ACC112 (cell line): ENCODE results near the gene MT1X.
"Not testable (repeated sequence)": the region's sequence is repeated elsewhere in the genome, so short reads cannot be mapped to it uniquely, and the experiment has no call there.

ENCODE experiments used
- H2AFZ ChIP-seq: fragments of 200-600 bp; sonication (generic); one replicate; pipeline ENCODE4 v1.6.0; 2017; ENCODE audit warnings: antibody characterized with exemption, low read length; ENCODE audit not compliant: unreplicated experiment
- H3K27ac ChIP-seq: fragments of 200-600 bp; sonication (generic); 2 replicates; pipeline ENCODE4 v1.5.1; 2014; ENCODE audit warnings: low read depth, mild to moderate bottlenecking, antibody characterized with exemption, low read length, moderate library complexity
- H3K27me3 ChIP-seq: fragments of 200-600 bp; sonication (generic); 2 replicates; pipeline ENCODE4 v1.6.1; 2014; ENCODE audit warnings: mild to moderate bottlenecking, antibody characterized with exemption, low read length, moderate library complexity, mixed read lengths; ENCODE audit not compliant: insufficient read depth
- H3K36me3 ChIP-seq: fragments of 200-600 bp; sonication (generic); 2 replicates; pipeline ENCODE4 v1.6.1; 2016; ENCODE audit warnings: mild to moderate bottlenecking, antibody characterized with exemption, low read length, moderate library complexity, mixed read lengths; ENCODE audit not compliant: insufficient read depth
- H3K4me1 ChIP-seq: fragments of 200-600 bp; sonication (generic); one replicate; pipeline ENCODE4 v1.6.1; 2016; ENCODE audit warnings: low read length, mixed read lengths; ENCODE audit not compliant: insufficient read depth, unreplicated experiment, control insufficient read depth
- H3K4me3 ChIP-seq: fragments of 200-600 bp; sonication (generic); 2 replicates; pipeline ENCODE4 v1.5.1; 2014; ENCODE audit warnings: mild to moderate bottlenecking, low read depth, low read length
- H3K79me2 ChIP-seq: fragments of 200-600 bp; sonication (generic); one replicate; pipeline ENCODE4 v1.6.0; 2016; ENCODE audit warnings: low read length; ENCODE audit not compliant: control insufficient read depth, unreplicated experiment, insufficient read depth

The MT1X gene

GRCh38 chr16:56670620-56670934, 11.7 kb upstream of the MT1X start:
- Histone ChIP-seq H3K36me3 (no peaks in the 10 kb centered on the region), H3K79me2 (no peaks in the 10 kb centered on the region), H2AFZ (no peak overlapping the region), H3K27me3 (peaks cover 57% of the 10 kb centered on the region), H3K4me3 (no peak overlapping the region), H3K27ac (no peak overlapping the region), H3K4me1 (no peaks in the 10 kb centered on the region)

- H3K4me3 ChIP-seq, H3K27ac ChIP-seq, H3K79me2 ChIP-seq, H3K4me1 ChIP-seq, H2AFZ ChIP-seq, H3K36me3 ChIP-seq: not testable (repeated sequence)
- peaks cover 54% of the 10 kb centered on the region for H3K27me3 ChIP-seq
Measured at GRCh38 chr16:56671691-56672090, 10.6 kb upstream of the MT1X start.

GRCh38 chr16:56672171-56672570, 10.1 kb upstream of the MT1X start:
- H3K4me3 ChIP-seq, H3K27ac ChIP-seq, H3K79me2 ChIP-seq, H2AFZ ChIP-seq, H3K36me3 ChIP-seq, H3K4me1 ChIP-seq: not testable (repeated sequence)
- H3K27me3 ChIP-seq, result peaks cover 49% of the 10 kb centered on the region

GRCh38 chr16:56672761-56673536, 9.3 kb upstream of the MT1X start:
- Histone ChIP-seq H3K27ac (no peak overlapping the region), H3K4me1 (no peaks in the 10 kb centered on the region), H3K27me3 (peaks cover 41% of the 10 kb centered on the region)

GRCh38 chr16:56673921-56674320, 8.3 kb upstream of the MT1X start:
- H3K4me3 ChIP-seq, result no peak overlapping the region
- H3K27me3 ChIP-seq, result peaks cover 32% of the 10 kb centered on the region
- H3K4me1 ChIP-seq, result no peaks in the 10 kb centered on the region
- H2AFZ ChIP-seq, result no peak overlapping the region
- no peaks in the 10 kb centered on the region for H3K36me3 ChIP-seq
- no peaks in the 10 kb centered on the region for H3K79me2 ChIP-seq
- no peak overlapping the region for H3K27ac ChIP-seq

More at GRCh38 chr16:56672761-56673536, 9.3 kb upstream of the MT1X start:
- H3K36me3 ChIP-seq, result no peaks in the 10 kb centered on the region
- H3K79me2 ChIP-seq, result no peaks in the 10 kb centered on the region
- H2AFZ ChIP-seq, result no peak overlapping the region
- H3K4me3 ChIP-seq, result no peak overlapping the region

GRCh38 chr16:56674570-56674969, 7.7 kb upstream of the MT1X start:
- not testable (repeated sequence) for H3K4me3 ChIP-seq, H2AFZ ChIP-seq, H3K27ac ChIP-seq, H3K79me2 ChIP-seq, H3K36me3 ChIP-seq, H3K4me1 ChIP-seq
- H3K27me3 ChIP-seq, result peaks cover 25% of the 10 kb centered on the region

GRCh38 chr16:56675685-56676210, 6.5 kb upstream of the MT1X start:
- H3K4me3 ChIP-seq, result no peak overlapping the region
- H3K4me1 ChIP-seq, result no peaks in the 10 kb centered on the region
- H3K27ac ChIP-seq, result no peak overlapping the region
- no peaks in the 10 kb centered on the region for H3K36me3 ChIP-seq
- no peak overlapping the region for H2AFZ ChIP-seq
- no peaks in the 10 kb centered on the region for H3K79me2 ChIP-seq
- H3K27me3 ChIP-seq, result peaks cover 13% of the 10 kb centered on the region; the same call in 1 of the 2 replicates

GRCh38 chr16:56677474-56677873, 4.8 kb upstream of the MT1X start:
- no peaks in the 10 kb centered on the region for H3K36me3 ChIP-seq
- H2AFZ ChIP-seq, result no peak overlapping the region
- H3K4me1 ChIP-seq, result no peaks in the 10 kb centered on the region
- no peaks in the 10 kb centered on the region for H3K79me2 ChIP-seq
- no peak overlapping the region for H3K27ac ChIP-seq
- H3K4me3 ChIP-seq, result no peak overlapping the region
- peaks cover 8% of the 10 kb centered on the region; the same call in 1 of the 2 replicates for H3K27me3 ChIP-seq

- Histone ChIP-seq H3K79me2 (peaks cover 7% of the 10 kb centered on the region), H3K27me3 (peaks cover 8% of the 10 kb centered on the region; the same call in 1 of the 2 replicates), H2AFZ (no peak overlapping the region), H3K27ac (no peak overlapping the region), H3K4me3 (no peak overlapping the region), H3K36me3 (no peaks in the 10 kb centered on the region), H3K4me1 (peaks cover 13% of the 10 kb centered on the region)
Measured at GRCh38 chr16:56679078-56679730, 3.1 kb upstream of the MT1X start.

GRCh38 chr16:56679818-56680217, 2.5 kb upstream of the MT1X start:
- Histone ChIP-seq H3K4me1 (peaks cover 19% of the 10 kb centered on the region), H3K27ac (no peak overlapping the region), H3K4me3 (no peak overlapping the region), H3K27me3 (peaks cover 8% of the 10 kb centered on the region; the same call in 1 of the 2 replicates), H2AFZ (no peak overlapping the region), H3K36me3 (no peaks in the 10 kb centered on the region), H3K79me2 (peaks cover 7% of the 10 kb centered on the region)
